NCI-H1694 (cell line): ENCODE data around the gene LRCH1.

Source experiments
- DNase-seq: peaks from one replicate; lab custom pipeline; 2025; lab: John Stamatoyannopoulos, UW

The LRCH1 gene

DNA sequence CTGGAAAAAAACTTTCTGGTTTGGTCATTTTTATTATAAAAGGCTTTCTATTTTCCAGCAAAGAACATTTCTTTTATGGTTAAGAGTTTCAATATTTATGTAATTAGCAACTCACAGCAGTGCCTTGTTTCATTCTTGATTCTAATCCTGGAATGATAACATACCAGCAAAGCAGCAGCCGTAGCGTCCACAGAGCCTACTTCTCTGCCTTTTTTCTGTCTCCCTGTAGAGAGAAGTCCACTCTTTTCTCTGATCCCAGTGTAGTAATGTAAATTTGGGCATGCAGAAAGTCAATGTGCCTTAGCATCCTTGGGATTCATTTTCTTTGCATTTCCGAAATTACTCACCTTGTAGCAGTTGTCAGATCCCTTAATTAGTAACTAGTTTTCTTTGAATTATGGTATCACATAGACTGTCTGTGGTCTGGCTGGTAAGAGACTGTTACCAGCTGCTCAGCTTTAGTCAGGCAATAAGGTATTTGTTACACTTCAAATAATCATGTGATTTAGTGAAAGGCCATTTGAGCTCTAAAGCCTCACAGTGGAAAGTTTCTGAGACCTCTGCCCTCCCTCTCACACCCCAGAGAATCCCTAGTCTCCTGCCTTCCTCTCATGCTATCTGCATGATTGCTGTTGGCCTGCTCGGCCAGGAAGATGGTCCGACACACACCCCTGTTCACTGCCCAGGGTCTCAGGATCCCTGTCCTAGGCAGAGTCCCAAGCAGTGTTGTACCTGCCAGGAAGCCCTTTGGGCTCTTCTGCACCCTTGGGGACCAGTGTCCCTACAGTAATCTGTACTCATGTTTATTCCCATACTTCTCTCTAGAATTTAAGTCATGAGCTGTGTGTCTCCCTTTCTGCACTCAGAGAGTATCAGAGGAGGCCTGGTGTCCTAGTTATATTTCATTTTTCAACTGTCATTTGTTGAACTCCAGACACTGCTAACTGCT lies 86.3 kb downstream of the LRCH1 start:
- no peak for DNase-seq

- no peak for DNase-seq
These were observed 87.9 kb downstream of the LRCH1 start for GRCh38 chr13:46640843-46641242.

DNA sequence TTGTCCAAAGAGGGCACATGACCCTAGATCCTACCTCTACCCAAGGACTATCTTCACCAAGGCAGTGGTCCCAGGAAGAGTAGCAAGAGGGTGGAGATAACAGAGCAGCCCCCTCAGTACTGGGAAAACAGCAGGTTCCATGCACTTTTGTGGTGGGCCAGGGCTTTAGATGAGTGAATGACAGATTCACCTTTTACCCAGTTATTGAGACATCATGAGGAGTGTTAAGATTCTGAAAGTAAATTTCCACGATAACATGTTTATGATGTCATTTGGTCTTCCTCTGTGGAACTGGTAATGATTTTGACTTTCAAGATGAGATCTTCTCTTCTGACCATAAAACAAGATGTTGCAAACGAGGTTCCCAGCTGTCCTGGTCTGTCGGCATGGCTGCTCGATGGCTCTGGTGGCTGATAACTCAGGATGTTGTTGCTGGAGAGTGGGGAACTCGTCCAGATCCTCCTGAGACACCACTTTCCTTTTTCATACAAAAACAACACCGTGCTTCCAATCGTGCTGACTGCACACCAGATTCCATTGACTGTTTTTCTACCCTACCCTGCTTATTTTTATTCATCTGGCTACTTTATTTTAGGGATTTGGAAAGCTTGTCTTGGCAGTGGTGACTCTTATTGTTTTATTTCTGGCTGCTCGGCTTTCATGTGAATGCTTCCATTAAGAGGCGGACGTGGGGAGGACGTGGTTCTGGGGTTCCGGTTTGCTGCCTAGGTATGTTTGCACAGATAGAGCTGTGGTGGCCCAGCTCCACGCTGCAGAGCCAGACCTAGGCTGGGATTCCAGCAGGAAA lies 88.5 kb downstream of the LRCH1 start:
- DNase-seq: no peak

- no peak for DNase-seq
These were observed 89.3 kb downstream of the LRCH1 start for GRCh38 chr13:46642254-46642653.

GRCh38 chr13:46643165-46643777 lies 90.3 kb downstream of the LRCH1 start:
- DNase-seq: no peak

DNA sequence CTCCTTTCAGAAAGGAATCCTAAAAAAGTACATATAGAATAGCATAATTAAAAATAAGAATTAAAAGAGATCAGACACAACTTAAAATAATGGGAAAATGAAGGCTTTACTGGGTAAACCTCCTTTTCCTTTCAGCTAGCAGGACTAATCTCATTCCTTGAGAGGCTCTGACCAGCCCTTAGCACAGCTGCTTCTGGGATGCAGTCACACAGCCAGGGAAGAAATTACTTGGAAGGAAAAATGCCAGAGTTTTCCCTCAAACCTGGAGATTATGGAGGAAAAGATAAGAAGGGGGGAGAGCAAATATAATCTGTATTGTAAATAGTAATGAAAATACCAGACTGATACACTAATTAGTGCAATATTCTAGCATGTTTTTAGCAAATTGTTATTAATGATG lies 91.8 kb downstream of the LRCH1 start:
- no peak for DNase-seq

- DNase-seq: peak; percentile 24
These were observed 94.6 kb downstream of the LRCH1 start for GRCh38 chr13:46647512-46648065.

DNA sequence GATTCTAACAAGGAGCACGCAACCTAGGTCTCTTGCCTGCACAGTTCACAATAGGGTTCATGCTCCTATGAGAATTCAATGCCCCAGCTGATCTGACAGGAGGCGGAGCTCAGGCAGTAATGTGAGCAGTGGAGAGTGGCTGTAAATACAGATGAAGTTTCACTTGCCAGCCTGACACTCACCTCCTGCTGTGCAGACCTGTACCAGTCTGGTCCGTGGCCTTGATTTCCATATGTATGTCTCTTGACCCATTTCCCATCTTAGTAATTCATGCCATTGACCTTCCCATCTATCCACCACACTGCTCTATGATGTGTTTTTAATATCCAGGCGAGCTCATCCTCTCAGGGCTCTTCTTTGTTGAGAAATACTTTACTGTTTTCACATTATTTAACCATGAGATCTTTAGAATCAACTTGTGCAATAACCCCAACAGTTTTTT lies 95.2 kb downstream of the LRCH1 start:
- DNase-seq: peak; percentile 79

- no peak for DNase-seq
These were observed 96.8 kb downstream of the LRCH1 start for GRCh38 chr13:46649816-46650215.

DNA sequence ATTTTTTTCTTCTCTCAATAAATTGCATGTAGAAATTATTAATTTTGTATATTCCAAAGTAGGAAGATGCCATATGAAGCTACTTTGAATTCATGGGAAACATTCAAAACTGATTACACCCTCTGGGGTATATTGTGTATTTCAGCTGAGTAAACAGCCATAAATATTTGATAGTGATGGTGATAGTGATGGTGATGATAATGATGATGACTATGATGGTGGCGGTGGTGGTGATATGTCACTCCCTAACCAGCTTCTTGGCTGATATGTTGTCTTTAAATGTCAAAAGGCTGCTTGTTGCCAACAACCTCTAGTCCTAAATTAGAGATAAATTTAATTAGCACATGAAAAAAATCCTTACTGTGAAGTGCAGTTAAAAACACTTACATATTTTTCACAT lies 102.0 kb downstream of the LRCH1 start:
- DNase-seq: no peak

- DNase-seq: no peak
These were observed 102.6 kb downstream of the LRCH1 start for GRCh38 chr13:46655377-46656180.

DNA sequence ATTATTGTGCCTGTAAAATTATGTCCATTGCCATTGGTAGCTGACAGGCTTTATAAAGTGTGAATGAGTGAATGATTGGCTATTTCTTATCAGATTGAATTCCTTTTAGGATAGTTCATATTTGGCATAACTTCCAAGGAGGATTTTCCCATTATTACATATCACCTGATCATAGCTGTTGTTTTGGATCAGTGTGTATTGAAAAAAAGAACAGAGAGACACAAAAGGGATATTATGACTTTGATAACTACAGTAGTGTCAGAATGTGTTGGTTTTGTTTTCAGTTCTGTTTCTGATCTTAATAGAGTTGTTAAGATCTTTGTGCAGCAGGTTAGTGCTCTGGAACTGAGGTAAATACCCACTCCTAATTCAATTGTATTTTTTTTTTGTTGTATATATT lies 103.8 kb downstream of the LRCH1 start:
- DNase-seq: no peak

DNA sequence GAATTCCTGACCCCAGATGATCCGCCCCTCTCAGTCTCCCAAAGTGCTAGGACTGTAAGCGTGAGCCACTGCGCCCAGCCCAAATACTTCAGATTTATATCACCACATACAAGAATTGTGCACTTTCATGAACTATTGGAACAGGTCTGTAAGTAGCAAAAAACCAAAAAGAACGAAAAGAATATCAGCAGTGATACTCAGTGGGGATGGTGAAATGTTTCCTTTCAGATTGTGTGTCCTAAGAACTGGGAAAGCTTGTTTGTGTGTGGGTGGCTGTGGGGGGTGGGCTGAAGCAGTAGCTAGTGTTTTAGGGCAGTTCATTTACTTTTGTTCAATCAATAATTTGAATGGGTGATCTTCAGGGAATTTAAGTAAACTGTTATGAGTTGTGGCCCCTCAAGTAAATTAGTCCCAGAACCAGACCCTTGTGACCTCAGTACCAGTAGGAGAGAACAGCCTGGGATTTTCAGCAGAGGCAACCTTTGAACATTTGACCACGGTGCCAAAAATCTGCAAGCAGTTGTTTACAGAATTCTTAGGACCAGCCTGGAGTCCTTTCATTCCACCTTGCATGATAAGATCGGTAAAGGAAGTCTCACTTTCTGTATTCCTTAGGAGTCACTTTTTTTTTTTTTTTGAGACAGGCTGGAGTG lies 106.6 kb downstream of the LRCH1 start:
- DNase-seq: no peak

DNA sequence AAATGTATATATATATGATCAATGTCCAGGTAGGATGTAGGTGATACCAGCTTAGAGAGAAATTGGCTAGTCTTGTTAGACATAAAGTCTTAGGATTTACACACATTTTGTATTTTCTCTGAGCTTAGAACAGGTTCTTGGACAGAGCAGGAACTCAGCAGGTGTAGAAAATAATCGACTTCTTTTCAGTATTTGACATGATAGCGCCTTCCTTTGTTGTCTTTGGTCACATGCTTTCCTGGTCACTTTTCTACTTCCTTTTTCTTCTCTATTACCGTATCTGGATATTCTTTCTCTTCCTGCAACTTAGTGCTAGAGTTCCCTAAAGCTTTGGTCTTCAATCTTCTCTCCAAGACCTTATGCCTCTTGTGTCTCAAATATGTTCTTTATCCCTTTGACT lies 107.4 kb downstream of the LRCH1 start:
- DNase-seq: no peak

DNA sequence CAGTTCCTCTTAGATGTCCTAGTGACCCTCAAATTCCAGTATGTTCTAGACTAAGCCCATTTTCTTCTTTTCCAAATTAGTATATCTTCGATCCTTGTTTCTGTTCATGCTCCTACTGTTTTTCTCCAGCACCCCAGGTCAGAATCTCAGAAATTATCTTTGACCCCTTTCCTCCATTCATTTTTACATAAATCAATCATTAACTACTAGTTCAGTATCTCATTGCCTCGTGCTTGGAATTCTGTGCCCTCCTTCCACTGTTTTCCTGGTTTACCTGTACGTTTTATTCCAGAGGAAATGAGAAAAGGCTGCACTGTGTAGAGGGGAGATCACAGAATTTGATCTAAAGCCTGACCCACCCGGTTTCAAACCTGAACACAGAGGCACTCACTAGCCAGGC lies 107.9 kb downstream of the LRCH1 start:
- DNase-seq: no peak

GRCh38 chr13:46662690-46663089 lies 109.7 kb downstream of the LRCH1 start:
- no peak for DNase-seq

DNA sequence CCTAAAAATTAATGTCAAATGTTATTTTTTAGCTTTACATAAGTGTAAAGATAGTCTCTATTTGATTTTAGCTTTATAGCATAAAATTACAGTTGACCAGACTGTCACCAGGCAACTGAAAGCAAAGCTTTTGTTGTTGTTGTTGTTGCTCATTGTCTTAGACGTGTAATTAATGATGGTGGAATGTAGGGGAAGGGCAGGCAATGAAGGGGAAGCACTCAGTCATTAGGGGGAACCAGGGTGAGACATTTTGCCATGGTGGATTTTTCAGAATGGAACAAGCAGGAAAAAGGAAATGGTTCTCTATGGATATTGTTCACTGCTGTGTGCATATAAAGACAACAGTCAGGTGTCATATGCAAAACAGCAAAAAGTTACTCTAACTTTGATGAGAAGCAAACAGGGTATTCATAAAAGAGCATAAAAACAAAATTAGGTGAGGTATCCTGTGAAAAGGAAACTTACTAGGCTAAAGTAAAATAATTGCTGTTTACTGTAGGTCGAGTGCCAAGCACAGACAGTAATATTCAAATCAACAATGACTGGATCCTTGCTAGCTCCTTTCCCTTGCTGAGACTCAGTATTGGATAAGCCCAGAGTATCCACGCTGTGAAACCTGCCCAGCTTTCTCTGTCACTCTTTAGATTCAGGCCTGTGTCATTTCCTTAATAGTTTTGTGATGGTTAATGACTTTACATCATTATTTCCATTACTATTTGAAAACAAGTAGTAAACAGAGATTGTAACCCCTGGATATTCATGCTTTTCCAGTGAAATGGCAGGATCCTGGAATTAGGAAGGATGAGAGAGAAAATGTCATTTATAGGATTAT lies 110.5 kb downstream of the LRCH1 start:
- no peak for DNase-seq

- DNase-seq: no peak
These were observed 111.2 kb downstream of the LRCH1 start for GRCh38 chr13:46664195-46664594.

DNA sequence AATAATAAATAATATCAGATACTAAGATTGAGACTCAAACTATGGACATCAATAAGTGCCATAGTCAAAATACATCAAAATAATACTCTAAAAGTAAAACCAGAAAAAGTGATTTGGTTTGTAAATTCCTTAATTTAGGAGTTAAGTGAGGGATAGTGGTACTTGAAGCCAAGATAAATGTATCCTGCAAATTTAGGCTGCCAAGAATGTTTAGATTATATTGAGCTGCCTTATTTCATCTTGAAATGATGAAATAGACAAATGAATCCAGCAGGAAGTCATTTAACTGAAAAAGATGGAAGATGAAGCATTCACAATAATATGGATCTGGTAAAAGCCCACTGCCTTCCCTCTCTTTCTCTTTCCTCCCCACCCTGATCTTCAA lies 112.3 kb downstream of the LRCH1 start:
- DNase-seq: no peak
